ENCODE results near the gene CCDC61.

The CCDC61 gene

GRCh38 chr19:45995715-45996385, 583 bp downstream of the CCDC61 start:
- H4K8ac ChIP-seq (ENCODE audit: low read depth, low read length) = no peak overlapping the region
- peaks cover 0 to 2% of the 10 kb centered on the region in 2 donors for H3K36me3 ChIP-seq (replicated peaks in 1 of 2; ENCODE audit: control insufficient read depth in 2 of 2, insufficient read depth in 2 of 2, low read length in 2 of 2)
- peaks cover 8 to 16% of the 10 kb centered on the region in 2 donors for H3K4me1 ChIP-seq (ENCODE audit: control insufficient read depth in 2 of 2, insufficient read depth in 1 of 2, low read depth in 1 of 2, low read length in 2 of 2)
- peak overlapping the region; percentile 81 for H3K4me2 ChIP-seq (ENCODE audit: insufficient read depth, low read length, poor library complexity, severe bottlenecking)
- H3K4ac ChIP-seq (ENCODE audit: low read length) = no peak overlapping the region
- H3K4me3 ChIP-seq (ENCODE audit: low read length in 2 of 2) = peak overlapping the region; percentile 73 to 95
- no peak for DNase-seq (ENCODE audit: low spot score)
- no peak overlapping the region for H2BK15ac ChIP-seq (ENCODE audit: low read length)
- H2BK12ac ChIP-seq (ENCODE audit: low read length) = no peak overlapping the region
- H4K91ac ChIP-seq (ENCODE audit: low read depth, low read length, poor library complexity) = no peak overlapping the region
- no peak overlapping the region for H2BK120ac ChIP-seq (ENCODE audit: low read depth, low read length)
- no peak overlapping the region for H3K23ac ChIP-seq (ENCODE audit: low read depth, low read length, poor library complexity)
- H3K27me3 ChIP-seq (ENCODE audit: control insufficient read depth in 3 of 3, insufficient read depth in 3 of 3, low read depth in 1 of 3, low read length in 3 of 3) = peaks cover 0 to 3% (median 0%) of the 10 kb centered on the region in 3 experiments
- peaks cover 3% of the 10 kb centered on the region for H3K79me1 ChIP-seq (ENCODE audit: low read depth, low read length)
- H3K9me3 ChIP-seq (replicated peaks in 1 of 2; ENCODE audit: control insufficient read depth in 2 of 2, insufficient read depth in 1 of 2, low read depth in 1 of 2, low read length in 2 of 2) = no peaks in the 10 kb centered on the region
- no peak overlapping the region for H3K9ac ChIP-seq (ENCODE audit: low read depth, low read length, poor library complexity)
- no peak overlapping the region for H2AK5ac ChIP-seq (ENCODE audit: low read depth, low read length)
- no CpG with 5 or more reads among the region's 13 CpGs for WGBS, 2 donors (ENCODE audit: extremely low coverage in 2 of 2, insufficient read length in 2 of 2, insufficient replicate concordance in 1 of 2)
- H2AFZ ChIP-seq (ENCODE audit: low read length) = peak overlapping the region; percentile 86
- no peak overlapping the region for H2BK5ac ChIP-seq (ENCODE audit: low read length)
- H3K18ac ChIP-seq (ENCODE audit: low read length) = no peak overlapping the region
- no peak overlapping the region for H3K14ac ChIP-seq (ENCODE audit: low read length)
- H3K27ac ChIP-seq (replicated peaks; ENCODE audit: low read length) = no peak overlapping the region

GRCh38 chr19:45996933-45997332, 1.7 kb downstream of the CCDC61 start:
- H3K4me1 ChIP-seq (ENCODE audit: control insufficient read depth in 2 of 2, insufficient read depth in 1 of 2, low read depth in 1 of 2, low read length in 2 of 2) = peaks cover 8 to 16% of the 10 kb centered on the region in 2 donors

GRCh38 chr19:45998834-45999233, 3.6 kb downstream of the CCDC61 start:
- peaks cover 3 to 13% of the 10 kb centered on the region in 2 donors for H3K36me3 ChIP-seq (replicated peaks in 1 of 2; ENCODE audit: control insufficient read depth in 2 of 2, insufficient read depth in 2 of 2, low read length in 2 of 2)
- no peak overlapping the region for H4K8ac ChIP-seq (ENCODE audit: low read depth, low read length)
- H3K79me1 ChIP-seq (ENCODE audit: low read depth, low read length) = peaks cover 3% of the 10 kb centered on the region
- H3K4ac ChIP-seq (ENCODE audit: low read length) = no peak overlapping the region
- no peak overlapping the region for H2BK12ac ChIP-seq (ENCODE audit: low read length)
- H3K4me3 ChIP-seq (ENCODE audit: low read length in 2 of 2) = no peak overlapping the region
- no peak overlapping the region for H2BK120ac ChIP-seq (ENCODE audit: low read depth, low read length)
- H3K27me3 ChIP-seq (ENCODE audit: control insufficient read depth in 3 of 3, insufficient read depth in 3 of 3, low read depth in 1 of 3, low read length in 3 of 3) = peaks cover 0 to 3% (median 0%) of the 10 kb centered on the region in 3 experiments
- H3K4me1 ChIP-seq (ENCODE audit: control insufficient read depth in 2 of 2, insufficient read depth in 1 of 2, low read depth in 1 of 2, low read length in 2 of 2) = peaks cover 8 to 16% of the 10 kb centered on the region in 2 donors
- H2BK5ac ChIP-seq (ENCODE audit: low read length) = no peak overlapping the region
- no peak overlapping the region for H3K4me2 ChIP-seq (ENCODE audit: insufficient read depth, low read length, poor library complexity, severe bottlenecking)
- no peak overlapping the region for H4K91ac ChIP-seq (ENCODE audit: low read depth, low read length, poor library complexity)
- H3K9ac ChIP-seq (ENCODE audit: low read depth, low read length, poor library complexity) = no peak overlapping the region
- no peak overlapping the region for H2BK15ac ChIP-seq (ENCODE audit: low read length)
- H3K9me3 ChIP-seq (replicated peaks in 1 of 2; ENCODE audit: control insufficient read depth in 2 of 2, insufficient read depth in 1 of 2, low read depth in 1 of 2, low read length in 2 of 2) = no peaks in the 10 kb centered on the region
- H2AK5ac ChIP-seq (ENCODE audit: low read depth, low read length) = no peak overlapping the region
- WGBS, 2 donors (ENCODE audit: extremely low coverage in 2 of 2, insufficient read length in 2 of 2, insufficient replicate concordance in 1 of 2) = no CpG with 5 or more reads among the region's 4 CpGs
- H3K18ac ChIP-seq (ENCODE audit: low read length) = no peak overlapping the region
- no peak for DNase-seq (ENCODE audit: low spot score)
- no peak overlapping the region for H3K23ac ChIP-seq (ENCODE audit: low read depth, low read length, poor library complexity)
- no peak overlapping the region for H3K27ac ChIP-seq (replicated peaks; ENCODE audit: low read length)
- H3K14ac ChIP-seq (ENCODE audit: low read length) = no peak overlapping the region
- no peak overlapping the region for H2AFZ ChIP-seq (ENCODE audit: low read length)

More at GRCh38 chr19:45996933-45997332, 1.7 kb downstream of the CCDC61 start:
- no CpG with 5 or more reads among the region's 8 CpGs for WGBS, 2 donors (ENCODE audit: extremely low coverage in 2 of 2, insufficient read length in 2 of 2, insufficient replicate concordance in 1 of 2)
- no peak overlapping the region for H3K23ac ChIP-seq (ENCODE audit: low read depth, low read length, poor library complexity)
- no peak overlapping the region for H2BK120ac ChIP-seq (ENCODE audit: low read depth, low read length)
- H3K4me3 ChIP-seq (ENCODE audit: low read length in 2 of 2) = no peak overlapping the region
- H3K9me3 ChIP-seq (replicated peaks in 1 of 2; ENCODE audit: control insufficient read depth in 2 of 2, insufficient read depth in 1 of 2, low read depth in 1 of 2, low read length in 2 of 2) = no peaks in the 10 kb centered on the region
- H2BK15ac ChIP-seq (ENCODE audit: low read length) = no peak overlapping the region
- H4K91ac ChIP-seq (ENCODE audit: low read depth, low read length, poor library complexity) = no peak overlapping the region
- H3K27ac ChIP-seq (replicated peaks; ENCODE audit: low read length) = no peak overlapping the region
- peak overlapping the region; percentile 14 for H3K14ac ChIP-seq (ENCODE audit: low read length)
- DNase-seq (ENCODE audit: low spot score) = no peak
- H3K18ac ChIP-seq (ENCODE audit: low read length) = no peak overlapping the region
- peaks cover 2 to 5% of the 10 kb centered on the region in 2 donors for H3K36me3 ChIP-seq (replicated peaks in 1 of 2; ENCODE audit: control insufficient read depth in 2 of 2, insufficient read depth in 2 of 2, low read length in 2 of 2)
- H3K4ac ChIP-seq (ENCODE audit: low read length) = no peak overlapping the region
- H2AFZ ChIP-seq (ENCODE audit: low read length) = no peak overlapping the region
- no peak overlapping the region for H3K9ac ChIP-seq (ENCODE audit: low read depth, low read length, poor library complexity)
- no peak overlapping the region for H4K8ac ChIP-seq (ENCODE audit: low read depth, low read length)
- no peak overlapping the region for H2AK5ac ChIP-seq (ENCODE audit: low read depth, low read length)
- H3K79me1 ChIP-seq (ENCODE audit: low read depth, low read length) = peaks cover 3% of the 10 kb centered on the region
- no peak overlapping the region for H2BK5ac ChIP-seq (ENCODE audit: low read length)
- peaks cover 0 to 3% (median 0%) of the 10 kb centered on the region in 3 experiments for H3K27me3 ChIP-seq (ENCODE audit: control insufficient read depth in 3 of 3, insufficient read depth in 3 of 3, low read depth in 1 of 3, low read length in 3 of 3)
- no peak overlapping the region for H3K4me2 ChIP-seq (ENCODE audit: insufficient read depth, low read length, poor library complexity, severe bottlenecking)
- H2BK12ac ChIP-seq (ENCODE audit: low read length) = no peak overlapping the region

- H3K4me3 ChIP-seq (ENCODE audit: low read length in 2 of 2) = peak overlapping the region in 1 of 2 donors; percentile 74
- H4K8ac ChIP-seq (ENCODE audit: low read depth, low read length) = no peak overlapping the region
- peaks cover 0 to 3% (median 0%) of the 10 kb centered on the region in 3 experiments for H3K27me3 ChIP-seq (ENCODE audit: control insufficient read depth in 3 of 3, insufficient read depth in 3 of 3, low read depth in 1 of 3, low read length in 3 of 3)
- no peak overlapping the region for H2BK12ac ChIP-seq (ENCODE audit: low read length)
- no peak overlapping the region for H2BK120ac ChIP-seq (ENCODE audit: low read depth, low read length)
- H3K14ac ChIP-seq (ENCODE audit: low read length) = no peak overlapping the region
- H3K9ac ChIP-seq (ENCODE audit: low read depth, low read length, poor library complexity) = no peak overlapping the region
- no peak overlapping the region for H2AK5ac ChIP-seq (ENCODE audit: low read depth, low read length)
- H2AFZ ChIP-seq (ENCODE audit: low read length) = no peak overlapping the region
- H2BK5ac ChIP-seq (ENCODE audit: low read length) = no peak overlapping the region
- H2BK15ac ChIP-seq (ENCODE audit: low read length) = peak overlapping the region; percentile 22
- no peak overlapping the region for H3K4ac ChIP-seq (ENCODE audit: low read length)
- peaks cover 3% of the 10 kb centered on the region for H3K79me1 ChIP-seq (ENCODE audit: low read depth, low read length)
- H3K4me1 ChIP-seq (ENCODE audit: control insufficient read depth in 2 of 2, insufficient read depth in 1 of 2, low read depth in 1 of 2, low read length in 2 of 2) = peaks cover 8 to 16% of the 10 kb centered on the region in 2 donors
- no peak overlapping the region for H3K23ac ChIP-seq (ENCODE audit: low read depth, low read length, poor library complexity)
- no peaks in the 10 kb centered on the region for H3K9me3 ChIP-seq (replicated peaks in 1 of 2; ENCODE audit: control insufficient read depth in 2 of 2, insufficient read depth in 1 of 2, low read depth in 1 of 2, low read length in 2 of 2)
- H3K36me3 ChIP-seq (replicated peaks in 1 of 2; ENCODE audit: control insufficient read depth in 2 of 2, insufficient read depth in 2 of 2, low read length in 2 of 2) = peaks cover 3 to 16% of the 10 kb centered on the region in 2 donors
- H4K91ac ChIP-seq (ENCODE audit: low read depth, low read length, poor library complexity) = no peak overlapping the region
- WGBS, 2 donors (ENCODE audit: extremely low coverage in 2 of 2, insufficient read length in 2 of 2, insufficient replicate concordance in 1 of 2) = no CpG with 5 or more reads among the region's 14 CpGs
- H3K27ac ChIP-seq (replicated peaks; ENCODE audit: low read length) = no peak overlapping the region
- peak overlapping the region; percentile 56 for H3K4me2 ChIP-seq (ENCODE audit: insufficient read depth, low read length, poor library complexity, severe bottlenecking)
- H3K18ac ChIP-seq (ENCODE audit: low read length) = no peak overlapping the region
- no peak for DNase-seq (ENCODE audit: low spot score)
Observed at GRCh38 chr19:45999653-46000121, 4.4 kb downstream of the CCDC61 start.
